GM18505 (cell line): ENCODE measurements around the gene PDIA6.

Experiments used
- ATAC-seq: cut with Tn5 transposase; IDR thresholded peaks from one replicate; pipeline ENCODE4 v1.9.1; 2021; ENCODE audit not compliant: unreplicated experiment
- POLR2A ChIP-seq: IDR thresholded peaks from 4 replicates; pipeline ENCODE4 v1.6.1; 2011; ENCODE audit warnings: borderline replicate concordance; ENCODE audit not compliant: insufficient read depth, insufficient read length; ENCODE audit errors: extremely low read depth

The PDIA6 gene

DNA sequence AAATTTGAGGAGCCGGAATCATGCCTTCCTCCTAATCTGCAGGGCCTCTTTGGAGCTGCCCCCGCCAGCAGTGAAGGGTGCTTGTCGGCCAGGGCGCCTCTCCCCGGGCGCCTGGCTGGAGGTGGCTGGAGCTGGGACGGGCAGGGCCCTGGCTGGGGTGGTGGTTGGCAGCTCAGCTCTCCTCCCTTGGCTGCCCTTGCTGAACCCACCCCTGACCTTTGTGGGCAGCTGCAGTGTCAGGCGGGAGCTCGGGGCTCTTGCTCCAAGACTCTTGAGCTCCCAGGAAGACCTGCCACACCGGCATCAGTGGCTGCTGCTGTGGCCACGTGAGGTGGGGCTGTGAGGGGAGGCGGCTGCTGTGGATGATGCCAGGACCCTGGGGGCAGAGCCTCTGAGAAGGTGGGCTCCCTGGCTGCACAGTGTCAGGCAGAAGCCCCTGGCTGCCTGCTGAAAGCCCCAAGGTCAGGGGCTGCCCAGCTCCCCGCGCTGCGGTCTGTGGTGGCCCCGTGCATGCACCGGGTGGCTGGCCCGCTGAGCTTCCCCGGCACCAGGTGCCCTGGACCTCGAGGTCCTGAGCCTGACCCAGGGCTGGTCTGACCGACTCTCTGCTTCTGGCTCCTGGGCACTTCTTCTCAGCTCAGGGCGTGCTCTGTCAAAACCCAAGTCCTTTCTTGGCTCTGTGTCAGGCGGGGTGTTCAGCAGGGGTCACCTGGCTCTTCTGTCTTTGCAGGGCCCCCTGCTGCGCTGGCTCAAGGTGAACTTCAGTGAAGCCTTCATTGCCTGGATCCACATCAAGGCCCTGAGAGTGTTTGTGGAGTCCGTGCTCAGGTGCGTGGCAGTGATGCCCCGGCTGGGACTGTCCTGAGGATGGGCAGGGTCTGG lies 34.5 kb downstream of the PDIA6 start:
- ATAC-seq = no peak
- TF ChIP-seq POLR2A = no peak

DNA sequence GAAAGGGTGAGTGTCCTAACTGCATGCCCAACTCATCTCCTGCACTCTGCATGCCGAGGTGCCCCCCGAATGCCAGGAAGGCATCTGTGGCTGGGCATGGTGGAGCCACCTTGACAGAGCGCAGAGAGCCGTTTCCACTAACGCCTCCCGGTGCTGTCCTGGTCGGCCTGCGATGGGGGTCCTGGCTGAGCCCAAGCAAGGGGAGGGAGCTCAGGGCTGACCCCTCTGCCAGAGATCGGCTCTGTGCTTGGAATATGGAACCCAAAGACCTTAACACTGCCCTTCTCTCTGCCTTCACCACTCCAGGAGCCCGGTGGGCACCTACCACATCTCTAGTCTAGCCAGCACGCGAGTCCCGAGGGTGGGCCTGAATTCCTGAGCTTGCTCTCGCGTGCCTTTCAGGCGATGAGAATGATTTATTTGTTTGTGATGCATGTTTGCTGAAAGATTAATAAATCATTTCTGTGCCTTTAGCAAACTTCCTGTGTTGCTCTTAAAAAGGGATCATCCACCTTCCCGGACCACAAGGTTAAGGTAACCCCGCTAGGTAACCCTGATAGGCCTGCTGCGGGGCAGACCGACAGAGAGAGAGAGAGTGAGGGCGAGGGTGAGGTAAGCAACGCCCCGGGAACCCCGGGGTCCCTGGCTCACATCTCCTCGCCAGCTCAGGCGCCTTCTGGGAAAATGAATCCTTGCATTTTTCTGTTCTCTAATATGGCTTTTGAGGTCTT lies 35.3 kb downstream of the PDIA6 start:
- no peak for ATAC-seq

DNA sequence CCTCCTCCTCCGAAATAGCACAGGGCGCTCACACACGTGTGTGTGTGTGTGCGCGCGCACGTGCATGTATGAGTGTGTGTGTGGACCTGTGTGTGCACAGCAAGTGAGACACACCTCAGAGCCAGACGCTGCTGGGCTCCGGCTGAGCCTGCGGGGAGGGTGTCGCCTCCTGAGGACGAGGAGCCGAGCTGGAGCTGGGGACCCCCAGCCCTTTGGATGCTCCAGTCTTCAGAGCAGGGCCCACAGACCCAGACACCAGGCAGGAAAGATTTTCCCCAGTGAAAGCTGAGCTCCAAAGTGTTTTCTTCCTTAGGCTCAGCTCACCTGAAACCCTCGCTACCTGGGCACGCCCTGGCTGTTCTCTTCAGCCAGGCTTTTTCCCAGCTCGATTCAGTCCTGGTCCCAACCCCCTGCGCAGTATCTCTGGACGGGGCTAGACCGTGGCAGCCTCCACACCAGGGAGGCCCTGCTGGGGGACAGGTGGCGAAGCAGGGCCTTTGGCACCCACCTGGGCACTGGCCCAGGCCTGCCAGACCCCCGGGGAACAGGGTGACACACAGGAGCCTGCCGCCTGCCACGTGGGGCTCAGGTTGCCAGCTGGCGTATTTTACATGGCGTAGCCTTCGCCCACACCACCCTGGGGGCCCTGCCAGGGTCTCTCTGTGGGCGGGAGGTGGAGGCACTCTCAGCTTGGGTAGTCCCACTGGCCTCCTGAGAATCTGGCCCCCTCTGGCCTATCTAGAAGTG lies 36.2 kb downstream of the PDIA6 start:
- TF ChIP-seq POLR2A = no peak
- ATAC-seq = no peak

More for the DNA sequence above, 35.3 kb downstream of the PDIA6 start:
- TF ChIP-seq POLR2A = no peak

DNA sequence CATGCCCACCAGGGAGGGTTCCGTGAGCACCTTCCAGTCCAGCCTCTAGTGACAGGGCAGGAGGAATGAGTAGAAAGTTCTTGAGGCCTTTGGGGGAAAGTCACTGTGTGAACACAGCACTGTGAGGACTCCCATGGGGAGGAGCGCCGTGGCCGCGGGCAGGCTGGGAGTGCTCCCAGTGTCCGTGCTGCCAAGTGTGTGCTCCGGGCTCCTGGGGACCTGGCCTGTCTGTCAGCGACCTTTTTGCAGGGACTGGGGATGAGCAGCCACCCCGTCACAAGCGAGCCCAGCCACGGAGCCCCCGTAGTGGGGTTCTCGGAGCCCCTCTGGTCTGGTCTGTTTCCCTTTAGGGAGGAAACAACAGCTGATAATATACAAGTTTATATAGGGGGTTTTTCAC lies 36.8 kb downstream of the PDIA6 start:
- ATAC-seq = no peak
- no peak for TF ChIP-seq POLR2A

DNA sequence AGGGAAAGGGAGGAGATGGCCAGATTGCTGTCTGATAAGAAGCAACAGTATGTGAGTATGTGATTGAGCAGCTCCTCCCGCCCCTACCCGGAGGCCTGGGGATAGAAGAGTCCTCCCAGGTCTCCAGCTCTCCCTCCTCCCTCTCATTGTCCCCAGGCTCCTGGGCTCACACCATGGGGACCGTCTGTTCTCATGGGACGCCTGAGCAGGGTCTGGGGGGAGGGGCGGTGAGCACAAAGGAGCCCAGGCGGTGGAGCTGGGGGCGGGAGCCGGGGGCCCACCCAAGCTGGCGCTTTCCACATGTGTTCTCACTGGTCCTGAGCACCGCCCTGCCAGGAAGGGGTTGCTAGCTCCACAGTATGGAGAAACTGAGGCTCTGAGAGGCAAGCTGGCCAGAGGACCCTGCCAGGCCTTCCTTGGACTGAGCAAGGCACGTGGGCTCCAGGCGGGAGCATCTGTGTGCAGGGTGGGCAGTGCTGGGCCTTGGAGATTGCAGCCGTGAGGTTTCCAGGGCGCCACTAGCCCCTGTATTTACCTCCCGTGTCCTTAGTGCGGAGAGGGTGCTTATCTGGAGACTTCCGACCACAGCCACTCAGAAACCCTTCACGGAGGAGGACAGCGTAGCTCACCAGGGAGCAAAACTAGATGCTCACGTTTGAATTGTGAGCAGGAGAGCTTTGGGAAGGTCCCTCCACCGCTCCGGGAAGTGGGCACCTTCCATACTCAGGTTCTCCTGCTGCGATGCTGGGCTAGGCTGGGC lies 37.4 kb downstream of the PDIA6 start:
- ATAC-seq = no peak
- TF ChIP-seq POLR2A = no peak

DNA sequence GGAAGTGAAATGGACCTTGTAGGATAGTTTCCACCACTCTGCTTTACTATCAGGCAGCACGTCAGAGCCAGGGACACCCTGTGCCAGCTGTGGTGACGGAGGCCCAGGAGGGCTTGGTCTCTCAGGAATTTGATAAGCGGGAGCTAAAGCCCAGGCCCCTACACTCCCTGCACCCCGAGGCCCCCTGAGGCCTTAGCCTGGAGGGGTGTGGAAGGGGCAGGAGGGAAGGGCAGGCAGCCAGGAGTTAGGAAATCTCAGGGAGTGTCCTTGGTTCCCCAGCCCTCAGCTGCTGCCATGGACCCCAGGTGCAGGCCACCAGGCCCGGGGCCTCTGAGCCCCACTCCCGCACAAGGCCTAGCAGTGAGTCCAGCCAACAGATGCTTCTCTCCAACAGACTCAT lies 38.2 kb downstream of the PDIA6 start:
- no peak for ATAC-seq
- TF ChIP-seq POLR2A = no peak

DNA sequence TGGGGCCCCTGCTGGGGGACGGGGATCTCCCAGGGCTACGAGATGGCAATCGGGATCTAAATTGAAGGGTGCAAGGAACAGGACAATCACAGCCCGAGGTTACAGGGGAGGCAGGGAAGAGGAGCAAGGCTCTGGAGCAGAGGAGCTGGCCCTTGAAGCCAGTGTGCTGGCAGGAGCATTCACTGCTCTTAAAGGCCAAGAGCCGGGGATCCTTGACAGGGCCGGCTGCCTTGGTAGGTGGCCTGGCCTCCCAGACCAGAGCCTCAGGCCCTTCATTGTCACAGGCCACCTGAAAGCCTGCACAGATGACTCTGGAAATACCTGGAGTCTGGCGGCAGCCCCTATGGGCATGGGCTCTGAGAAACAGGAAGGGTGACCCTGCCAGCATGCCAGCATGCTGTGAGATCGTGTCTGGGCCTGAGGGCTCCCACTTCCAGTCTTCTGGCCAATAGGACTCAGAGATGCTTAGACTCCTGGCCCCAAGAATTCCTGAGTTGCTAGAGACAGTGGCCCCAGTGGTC lies 38.7 kb downstream of the PDIA6 start:
- no peak for TF ChIP-seq POLR2A
- ATAC-seq = no peak

DNA sequence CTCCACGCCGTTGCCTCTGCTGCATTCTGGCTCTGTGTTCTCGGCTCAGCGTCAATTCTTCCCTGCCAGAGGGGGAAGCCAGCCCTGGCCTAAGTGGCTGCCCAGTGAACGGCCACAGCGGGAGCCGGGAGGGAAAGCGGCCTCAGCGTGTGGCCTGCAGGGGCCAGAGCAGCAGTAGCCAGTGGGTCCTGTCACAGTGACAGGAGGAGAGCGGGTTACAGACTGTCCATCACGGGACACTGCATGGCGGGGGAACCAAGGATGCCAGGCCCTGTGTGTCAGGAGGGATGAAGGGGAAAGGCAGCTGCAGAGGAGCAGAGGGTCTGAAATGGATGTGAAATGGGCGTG lies 39.7 kb downstream of the PDIA6 start:
- no peak for TF ChIP-seq POLR2A
- no peak for ATAC-seq

DNA sequence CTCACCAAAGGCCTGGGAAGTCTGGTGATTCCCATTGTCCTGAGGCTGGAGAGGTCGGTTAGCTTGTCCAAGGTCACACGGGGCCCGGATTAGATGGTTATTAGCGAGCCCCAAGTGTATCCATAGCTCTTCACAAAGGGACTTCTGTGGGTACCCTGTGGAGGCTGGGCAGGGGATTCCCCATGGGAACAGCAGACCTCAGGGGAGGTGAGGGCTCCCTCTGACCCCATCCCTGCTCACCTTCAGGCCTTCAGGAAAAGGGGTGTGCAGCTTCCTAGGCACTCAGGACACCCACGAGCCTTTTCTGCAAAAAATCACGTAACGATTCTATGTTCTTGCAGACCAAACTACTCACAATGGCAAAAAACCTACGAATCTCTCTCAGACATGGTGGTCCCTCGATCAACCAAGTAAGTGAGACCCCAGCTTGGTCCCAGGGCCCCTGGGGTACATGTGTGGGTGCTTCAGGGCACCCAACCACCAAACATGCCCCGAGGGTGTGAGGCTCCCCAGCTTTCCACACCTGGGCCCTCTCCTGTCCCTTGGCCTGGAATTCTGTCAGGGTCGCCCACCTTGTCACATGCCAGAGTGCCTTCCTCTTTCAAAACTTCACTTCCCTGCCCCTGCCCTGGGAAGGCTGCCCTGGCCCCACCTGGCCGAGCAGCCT lies 40.3 kb downstream of the PDIA6 start:
- no peak for ATAC-seq
- TF ChIP-seq POLR2A = no peak

DNA sequence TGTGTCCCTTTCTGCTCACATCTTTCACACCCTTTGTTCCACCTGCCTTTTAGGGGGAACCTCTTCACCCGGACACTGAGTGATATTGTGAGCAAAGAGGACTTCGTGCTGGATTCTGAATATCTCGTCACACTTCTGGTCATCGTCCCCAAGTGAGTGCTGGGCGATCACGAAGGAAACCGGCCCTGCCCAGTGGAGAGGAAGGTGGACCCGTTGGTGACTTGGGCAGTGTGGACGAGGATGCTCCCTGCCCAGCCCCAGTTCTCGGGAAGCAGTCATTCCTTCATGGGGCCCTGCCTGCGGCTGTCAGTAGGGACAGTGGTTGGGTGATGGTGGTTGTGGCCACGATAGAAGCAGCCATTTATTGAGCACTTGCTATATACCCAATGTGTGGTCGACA lies 40.8 kb downstream of the PDIA6 start:
- TF ChIP-seq POLR2A = no peak
- no peak for ATAC-seq

DNA sequence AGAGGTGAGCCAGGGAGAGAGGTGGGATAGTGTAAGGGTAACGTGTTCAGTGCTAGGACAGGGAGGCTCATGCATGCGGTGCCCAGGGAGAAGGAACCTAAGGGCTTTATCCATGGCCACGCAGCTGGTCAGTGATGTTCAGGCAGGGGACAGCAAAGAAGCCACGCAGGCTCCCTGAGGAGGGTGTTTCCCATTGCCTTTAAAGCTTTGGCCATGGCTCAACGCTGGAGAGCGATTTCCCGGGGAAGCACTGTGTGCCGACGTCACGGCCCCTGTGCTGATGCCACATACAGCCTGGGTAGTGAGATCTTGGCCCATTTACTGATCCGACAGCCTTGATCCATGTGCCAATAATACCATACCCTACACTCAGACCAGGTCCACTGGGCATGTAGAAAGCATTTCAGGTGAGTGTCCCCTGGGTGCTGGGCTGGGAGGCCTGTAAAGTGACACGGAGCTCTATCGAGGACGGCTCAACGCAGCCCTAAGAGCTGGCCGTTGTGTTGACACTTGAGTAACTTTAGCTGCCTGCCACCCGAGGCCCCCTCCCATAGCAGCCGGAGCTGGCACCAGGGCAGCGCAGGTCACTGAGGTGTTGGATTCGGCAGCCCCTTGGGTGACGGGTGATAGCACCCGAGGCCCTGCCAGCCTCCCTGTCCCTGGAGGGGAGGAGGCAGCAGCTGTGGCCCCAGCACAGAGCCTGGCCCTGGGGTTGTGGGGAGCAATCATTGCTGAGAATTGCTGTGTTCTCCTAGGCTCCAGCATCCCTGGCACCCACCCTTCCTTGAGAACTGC lies 41.4 kb downstream of the PDIA6 start:
- TF ChIP-seq POLR2A = no peak
- ATAC-seq = no peak
